Measurements from ENCODE around the gene PLEKHA7.
A peak's percentile ranks its signal among the peaks of the same experiment; 100 is the strongest.
"Not testable (repeated sequence)": the region's sequence is repeated elsewhere in the genome, so short reads cannot be mapped to it uniquely, and the experiment has no call there.

The PLEKHA7 gene

GRCh38 chr11:16911186-16911585 is 103.0 kb downstream of the PLEKHA7 start:
- DNase-seq (ENCODE audit: low spot score), result no peak

DNA sequence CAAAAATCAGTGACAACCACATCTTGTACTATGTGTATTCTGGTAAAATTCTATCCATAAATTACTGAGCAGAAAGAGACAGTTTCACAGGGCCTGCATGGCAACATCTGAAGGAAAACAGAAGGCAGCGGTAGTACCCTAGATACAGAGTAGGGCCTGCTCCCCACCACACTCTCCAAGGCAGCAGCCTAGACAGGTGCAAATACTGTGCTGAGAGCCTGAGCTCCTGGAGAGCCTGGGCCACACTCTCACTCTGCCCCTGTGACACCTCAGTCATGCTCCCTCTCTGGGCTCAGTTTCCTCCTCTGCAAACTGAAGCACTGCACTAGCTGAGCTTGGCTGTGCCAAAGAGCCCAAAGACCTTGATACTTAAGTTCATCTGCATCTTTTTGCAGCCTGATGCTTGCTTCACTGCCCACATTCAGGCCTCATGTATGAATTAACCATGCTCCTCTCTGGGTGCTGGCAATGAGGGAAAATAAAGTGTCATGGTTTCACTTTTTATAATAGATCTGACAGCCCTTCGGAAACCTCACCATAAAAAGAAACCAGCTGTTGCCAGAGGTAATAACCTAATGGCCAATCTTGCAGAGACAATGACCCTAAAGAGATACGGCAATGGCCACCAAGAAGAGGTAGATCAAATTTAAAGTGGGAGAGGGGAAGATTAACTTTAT is 104.7 kb downstream of the PLEKHA7 start:
- DNase-seq (ENCODE audit: low spot score), result no peak

- DNase-seq (ENCODE audit: low spot score), result no peak
These were observed 108.8 kb downstream of the PLEKHA7 start for GRCh38 chr11:16905375-16905774.

DNA sequence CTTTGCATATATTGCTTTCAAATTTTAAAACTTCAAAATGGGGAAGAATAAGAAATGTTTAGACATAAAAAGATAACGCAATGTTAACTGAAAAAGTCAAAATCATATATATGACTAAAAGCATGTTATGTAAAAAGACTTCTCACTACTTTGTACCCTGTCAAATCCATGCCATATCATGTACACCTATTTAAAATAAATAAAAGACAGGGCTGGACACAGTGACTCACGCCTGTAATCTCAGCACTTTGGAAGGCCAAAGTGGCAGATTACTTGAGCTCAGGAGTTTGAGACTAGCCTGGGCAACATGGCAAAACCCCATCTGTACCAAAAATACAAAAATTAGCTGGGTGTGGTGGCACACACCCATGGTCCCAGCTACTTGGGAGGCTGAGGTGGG is 109.5 kb downstream of the PLEKHA7 start:
- DNase-seq (ENCODE audit: low spot score), result not testable (repeated sequence)

DNA sequence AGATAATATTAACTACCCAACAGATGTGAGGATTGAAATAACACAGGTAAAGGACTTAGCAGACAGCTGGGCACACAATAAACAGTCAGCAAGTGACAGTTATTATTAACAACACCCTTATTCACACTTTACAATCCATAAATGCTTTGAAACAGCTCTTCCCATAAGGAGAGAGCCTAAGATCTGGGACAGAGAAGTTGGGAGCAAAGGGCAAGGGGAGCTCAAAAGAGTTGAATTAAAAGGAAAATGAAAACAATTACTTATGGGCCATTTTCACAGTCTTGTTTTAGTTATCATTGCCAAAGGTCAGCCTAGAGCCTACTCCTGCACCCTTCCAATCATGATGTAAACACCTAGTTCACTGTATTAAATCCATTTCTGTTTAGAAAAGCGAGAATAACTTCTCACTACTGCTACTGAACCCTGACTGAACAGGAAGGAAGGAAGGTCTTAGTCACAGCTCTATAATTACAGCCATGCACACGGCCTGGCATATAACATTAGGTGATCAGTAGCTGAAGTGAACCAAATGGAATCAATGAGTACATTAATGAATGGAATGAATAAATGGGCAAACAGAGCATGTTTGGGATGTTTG is 111.3 kb downstream of the PLEKHA7 start:
- DNase-seq (ENCODE audit: low spot score), result no peak

DNA sequence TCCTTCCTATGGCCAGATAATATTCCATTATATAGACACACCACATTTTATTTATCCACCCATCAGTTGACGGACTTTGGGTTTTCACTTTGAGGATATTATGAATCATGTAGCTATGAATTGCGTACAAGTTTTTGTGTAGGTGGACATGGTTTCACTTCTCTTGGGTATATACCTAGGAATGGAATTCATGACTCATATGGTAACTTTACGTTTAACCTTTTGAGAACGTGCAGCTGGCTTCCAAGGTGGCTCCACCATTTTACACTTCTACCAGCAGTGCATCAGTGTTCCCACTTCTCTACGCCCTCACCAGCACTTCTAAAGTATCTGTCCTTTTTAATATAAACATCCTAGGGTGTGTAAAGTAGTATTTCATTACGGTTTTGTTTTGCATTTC is 112.0 kb downstream of the PLEKHA7 start:
- no peak for DNase-seq (ENCODE audit: low spot score)

DNA sequence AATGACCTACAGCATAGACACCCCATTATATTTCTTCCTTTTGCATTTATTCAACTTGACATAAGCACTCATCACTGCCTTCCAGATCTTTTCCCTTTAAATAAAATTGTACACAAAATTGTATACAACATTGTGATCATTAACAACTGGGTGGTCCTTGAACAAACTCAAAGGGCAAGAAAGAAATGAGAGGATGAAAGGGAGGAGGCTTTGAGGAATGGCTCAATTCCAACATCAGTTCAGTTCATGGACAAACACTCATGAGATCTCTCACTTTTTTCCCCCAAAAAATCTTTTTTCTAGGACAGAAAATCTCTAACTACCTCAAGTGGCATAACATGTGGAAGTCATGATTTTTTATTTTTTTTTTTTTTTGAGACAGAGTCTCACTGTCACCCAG is 113.7 kb downstream of the PLEKHA7 start:
- no peak for DNase-seq (ENCODE audit: low spot score)

- DNase-seq (ENCODE audit: low spot score), result no peak
These were observed 114.4 kb downstream of the PLEKHA7 start for GRCh38 chr11:16899708-16900303.

- DNase-seq (ENCODE audit: low spot score), result no peak
These were observed 115.8 kb downstream of the PLEKHA7 start for GRCh38 chr11:16898274-16898985.

GRCh38 chr11:16897470-16898061 is 116.6 kb downstream of the PLEKHA7 start:
- peak; percentile 12 for DNase-seq (ENCODE audit: low spot score)

DNA sequence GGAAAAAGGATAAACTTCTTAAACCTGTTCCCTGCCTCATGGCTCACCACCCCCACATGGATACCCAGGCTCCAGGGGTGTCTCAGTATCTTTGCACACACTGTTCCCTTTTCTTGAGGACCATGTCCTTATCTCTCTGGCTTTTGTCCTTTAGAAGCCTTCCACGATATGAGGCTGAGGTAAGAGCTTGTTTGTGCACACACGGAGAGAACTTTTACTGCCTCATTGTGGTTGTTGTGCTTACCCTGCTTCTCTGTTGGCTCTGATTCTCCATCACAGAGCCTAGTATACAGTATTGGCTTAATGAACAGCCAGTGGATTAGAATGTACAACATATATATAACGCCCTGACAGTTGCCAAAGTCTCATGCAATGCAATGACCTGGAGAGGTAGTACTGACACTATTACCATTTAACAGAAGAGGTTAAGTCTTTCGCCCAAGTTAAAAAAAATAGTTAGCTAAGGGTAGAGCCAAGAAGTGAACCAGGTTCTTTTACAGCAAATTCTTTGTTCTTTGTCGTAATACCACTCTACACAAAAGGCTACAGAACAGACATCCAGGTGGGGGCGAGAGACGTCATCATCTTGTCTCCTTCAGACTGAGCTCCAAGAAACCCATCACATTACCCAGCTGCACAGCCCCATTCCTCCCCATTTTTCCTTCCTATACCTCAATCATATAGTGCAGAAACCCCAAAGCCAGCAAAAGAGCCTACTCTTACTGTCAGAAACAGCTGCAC is 117.3 kb downstream of the PLEKHA7 start:
- DNase-seq (ENCODE audit: low spot score), result no peak

- no peak for DNase-seq (ENCODE audit: low spot score)
These were observed 118.9 kb downstream of the PLEKHA7 start for GRCh38 chr11:16895306-16895705.

- DNase-seq (ENCODE audit: low spot score), result no peak
These were observed 120.7 kb downstream of the PLEKHA7 start for GRCh38 chr11:16893456-16894066.

GRCh38 chr11:16891964-16892363 is 122.2 kb downstream of the PLEKHA7 start:
- DNase-seq (ENCODE audit: low spot score), result no peak

DNA sequence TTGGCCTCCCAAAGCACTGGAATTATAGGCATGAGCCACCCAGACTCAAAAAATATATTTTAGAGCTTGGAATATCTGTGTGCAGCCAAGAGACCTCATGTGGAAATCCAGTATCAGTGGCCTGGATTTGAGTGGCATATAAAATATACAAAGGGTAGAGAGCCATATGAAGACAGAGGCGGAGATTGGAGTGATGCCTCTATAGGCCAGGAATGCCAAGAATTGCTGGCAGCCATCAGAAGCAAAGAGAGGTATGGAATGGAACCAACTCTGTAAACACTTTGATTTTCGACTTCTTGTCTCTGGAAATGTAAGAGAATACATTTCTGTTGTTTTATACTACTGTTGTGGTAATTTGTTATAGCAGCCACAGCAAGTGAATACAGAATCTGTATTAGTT is 123.0 kb downstream of the PLEKHA7 start:
- no peak for DNase-seq (ENCODE audit: low spot score)

GRCh38 chr11:16890442-16890841 is 123.8 kb downstream of the PLEKHA7 start:
- DNase-seq (ENCODE audit: low spot score), result no peak

GRCh38 chr11:16889905-16890304 is 124.3 kb downstream of the PLEKHA7 start:
- no peak for DNase-seq (ENCODE audit: low spot score)

DNA sequence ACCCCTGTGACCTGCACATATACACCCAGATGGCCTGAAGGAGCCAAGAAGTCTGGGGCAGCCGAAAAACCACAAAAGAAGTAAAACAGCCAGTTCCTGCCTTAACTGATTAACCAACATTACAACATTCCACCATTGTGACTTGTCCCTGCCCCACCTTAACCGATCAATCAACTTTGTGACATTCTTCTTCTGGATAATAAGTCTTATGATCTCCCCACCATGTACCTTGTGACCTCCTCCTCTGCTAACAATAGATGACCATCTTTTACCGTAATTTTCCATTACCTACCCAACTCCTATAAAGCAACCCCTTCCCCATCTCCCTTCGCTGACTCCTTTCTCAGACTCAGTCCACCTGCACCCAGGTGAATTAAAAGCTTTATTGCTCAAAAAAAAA is 125.2 kb downstream of the PLEKHA7 start:
- DNase-seq (ENCODE audit: low spot score), result not testable (repeated sequence)

GRCh38 chr11:16887887-16888286 is 126.3 kb downstream of the PLEKHA7 start:
- DNase-seq (ENCODE audit: low spot score), result not testable (repeated sequence)

DNA sequence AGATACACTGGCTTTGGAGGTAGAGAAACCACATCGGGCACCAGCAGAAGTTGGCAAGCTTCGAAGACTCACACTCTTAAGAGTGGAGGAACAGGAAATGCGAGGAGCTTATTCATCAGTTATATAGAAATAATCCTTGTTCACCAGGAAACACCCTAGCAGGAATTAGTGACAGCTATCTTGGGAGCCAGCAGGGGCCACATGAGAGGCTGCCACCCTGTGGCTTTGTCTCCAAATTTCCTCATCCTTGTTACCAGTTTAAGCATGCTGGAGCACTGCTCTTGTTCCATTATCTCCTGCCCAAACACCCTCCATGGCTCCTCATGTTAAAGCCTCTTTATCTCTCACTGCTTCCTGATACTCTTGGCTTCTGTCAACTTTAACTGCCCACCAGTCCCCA is 131.0 kb downstream of the PLEKHA7 start:
- no peak for DNase-seq (ENCODE audit: low spot score)

DNA sequence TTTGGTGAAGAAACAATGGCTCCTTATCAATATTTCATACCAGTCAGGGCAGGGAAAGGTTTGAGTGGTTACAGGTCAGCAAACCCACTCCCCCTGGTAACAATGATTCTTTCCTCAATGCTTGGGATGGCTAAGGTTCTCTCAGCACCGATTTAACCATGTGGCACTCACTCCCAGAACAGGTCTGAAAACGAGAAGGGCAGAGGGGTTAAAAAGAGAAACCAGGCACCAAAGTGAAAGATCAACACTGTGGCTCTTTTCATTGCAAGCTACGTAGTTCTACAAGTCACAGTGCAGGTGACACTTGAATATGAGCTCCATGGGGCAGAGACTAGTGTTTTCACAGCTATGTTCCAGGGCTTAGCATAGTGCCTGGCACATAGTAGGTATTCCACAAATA is 132.4 kb downstream of the PLEKHA7 start:
- DNase-seq (ENCODE audit: low spot score), result no peak

Data from Ammon's horn (tissue), 1 donor.